ENCODE results near the gene ZNF521.
A peak's percentile ranks its signal among the peaks of the same experiment; 100 is the strongest.

ZNF521 gene

DNA sequence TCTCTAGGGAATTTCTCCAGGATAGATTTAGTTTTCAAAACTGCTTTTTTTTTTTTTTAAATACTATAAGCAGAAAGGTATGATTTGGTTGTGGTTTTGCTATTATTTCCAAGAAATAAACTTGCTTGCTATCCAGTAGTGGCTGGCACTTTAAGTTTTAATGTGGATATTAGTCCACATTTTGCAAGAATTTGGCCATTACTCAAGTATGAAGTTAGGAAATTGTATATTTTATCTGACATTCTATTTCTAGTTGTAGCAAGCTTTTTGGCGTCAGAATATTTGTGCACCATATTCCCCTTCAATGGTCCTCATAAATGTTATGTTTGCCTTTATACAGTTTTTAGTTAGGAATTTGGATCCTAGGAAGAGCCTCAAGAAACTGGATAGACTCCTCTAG, 226.3 kb downstream of the ZNF521 start:
- DNase-seq (ENCODE audit: low spot score), result no peak

DNA sequence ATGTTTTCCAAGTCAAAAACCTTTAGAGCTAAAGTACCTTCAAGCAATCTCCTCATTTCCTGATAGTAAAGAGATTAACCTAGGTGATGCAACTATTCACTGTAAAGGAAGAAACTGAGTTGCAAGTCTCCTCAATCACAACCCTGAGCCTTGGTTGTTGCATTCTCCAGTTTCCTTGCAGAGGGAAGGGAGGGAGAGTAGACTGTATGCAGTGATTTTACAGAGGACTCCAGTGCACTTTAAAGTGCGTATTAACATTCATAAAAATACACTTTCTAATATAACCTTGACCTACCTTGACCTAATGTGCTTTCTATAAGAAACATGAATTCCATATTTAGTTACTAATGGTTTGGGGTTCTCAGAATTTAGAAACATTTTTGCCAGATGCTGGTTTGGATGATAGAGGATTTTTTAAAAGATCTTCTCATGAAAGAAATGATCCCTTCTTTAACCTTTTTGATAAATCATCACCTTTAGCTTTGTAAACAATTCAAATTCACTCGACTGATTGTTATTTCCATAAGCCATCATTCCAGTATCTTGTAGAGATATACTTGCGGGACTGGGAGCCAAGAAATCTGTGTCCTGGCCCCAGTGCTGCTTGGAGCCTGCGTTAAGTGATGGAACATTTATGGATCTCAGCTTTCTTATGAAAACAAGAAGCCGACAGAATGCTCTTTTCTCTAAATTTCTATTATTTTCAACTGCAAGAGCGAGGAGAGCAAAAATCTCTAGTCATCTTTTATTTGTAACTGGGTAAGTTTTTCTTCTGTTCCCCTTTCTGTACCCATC, 228.3 kb downstream of the ZNF521 start:
- no peak for DNase-seq (ENCODE audit: low spot score)

DNA sequence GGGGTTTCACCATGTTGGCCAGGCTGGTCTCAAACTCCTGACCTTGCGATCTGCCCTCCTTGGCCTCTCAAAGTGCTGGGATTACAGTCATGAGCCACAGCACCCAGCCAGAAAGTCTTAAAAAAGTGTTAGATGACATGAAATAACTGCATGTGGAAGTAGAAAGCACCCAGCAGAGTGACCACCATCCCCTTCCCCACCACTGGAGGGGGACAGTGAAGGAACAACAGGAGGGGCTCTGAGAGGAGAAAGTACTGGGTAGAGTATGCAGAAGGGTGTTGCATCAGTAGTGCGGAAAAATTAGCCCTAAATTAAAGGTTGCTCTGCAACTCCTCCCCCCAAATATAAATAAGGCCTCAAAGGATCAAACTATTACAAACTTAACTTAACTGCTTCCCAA, 230.5 kb downstream of the ZNF521 start:
- DNase-seq (ENCODE audit: low spot score), result no peak

DNA sequence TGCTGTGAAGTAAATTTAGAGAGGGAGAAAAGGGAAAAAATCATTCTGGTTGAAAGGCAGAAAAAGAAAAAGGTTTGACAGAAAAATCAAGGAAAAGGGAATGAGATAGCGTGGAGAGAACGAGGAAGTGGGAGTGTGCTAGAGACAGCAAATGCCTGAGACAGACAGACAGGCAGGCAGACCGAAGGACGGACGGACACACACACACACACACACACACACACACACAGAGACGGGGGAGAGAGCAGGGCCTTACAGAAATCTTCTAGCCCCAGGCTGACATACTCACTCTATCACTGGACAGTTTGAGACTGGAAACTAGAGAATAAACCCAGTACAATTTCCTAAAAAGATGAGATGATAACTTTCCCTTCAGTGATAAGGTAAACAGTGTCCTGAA, 238.4 kb downstream of the ZNF521 start:
- no peak for DNase-seq (ENCODE audit: low spot score)

DNA sequence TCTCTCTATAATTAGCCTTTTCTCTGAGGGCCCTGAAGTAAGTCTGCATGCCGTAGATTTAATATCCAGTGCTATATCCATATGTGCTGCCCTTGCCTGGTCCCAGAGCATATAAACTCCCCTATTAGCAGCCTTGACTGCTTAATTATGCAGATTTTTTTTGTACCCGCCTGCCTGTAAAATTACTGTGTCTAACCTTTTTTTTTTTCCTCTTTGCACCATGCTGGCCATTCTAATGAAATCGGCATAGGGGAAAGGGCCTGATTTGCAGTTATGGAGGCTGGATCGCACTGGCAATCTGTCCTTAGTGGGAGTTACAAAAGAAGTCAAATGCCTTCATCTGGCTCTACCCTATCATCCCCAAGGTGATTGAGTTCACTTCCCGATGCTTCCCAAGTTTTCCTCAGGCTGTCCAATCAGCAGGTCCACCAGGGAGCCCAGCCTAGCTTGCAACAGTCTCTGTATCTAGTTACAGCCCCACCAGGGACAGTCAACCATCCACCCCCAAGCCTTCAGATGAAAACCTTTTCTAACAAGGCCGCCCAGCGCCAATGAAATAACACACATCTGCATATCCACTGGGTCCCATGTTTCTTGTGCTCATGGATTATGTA, 239.0 kb downstream of the ZNF521 start:
- DNase-seq (ENCODE audit: low spot score), result no peak

DNA sequence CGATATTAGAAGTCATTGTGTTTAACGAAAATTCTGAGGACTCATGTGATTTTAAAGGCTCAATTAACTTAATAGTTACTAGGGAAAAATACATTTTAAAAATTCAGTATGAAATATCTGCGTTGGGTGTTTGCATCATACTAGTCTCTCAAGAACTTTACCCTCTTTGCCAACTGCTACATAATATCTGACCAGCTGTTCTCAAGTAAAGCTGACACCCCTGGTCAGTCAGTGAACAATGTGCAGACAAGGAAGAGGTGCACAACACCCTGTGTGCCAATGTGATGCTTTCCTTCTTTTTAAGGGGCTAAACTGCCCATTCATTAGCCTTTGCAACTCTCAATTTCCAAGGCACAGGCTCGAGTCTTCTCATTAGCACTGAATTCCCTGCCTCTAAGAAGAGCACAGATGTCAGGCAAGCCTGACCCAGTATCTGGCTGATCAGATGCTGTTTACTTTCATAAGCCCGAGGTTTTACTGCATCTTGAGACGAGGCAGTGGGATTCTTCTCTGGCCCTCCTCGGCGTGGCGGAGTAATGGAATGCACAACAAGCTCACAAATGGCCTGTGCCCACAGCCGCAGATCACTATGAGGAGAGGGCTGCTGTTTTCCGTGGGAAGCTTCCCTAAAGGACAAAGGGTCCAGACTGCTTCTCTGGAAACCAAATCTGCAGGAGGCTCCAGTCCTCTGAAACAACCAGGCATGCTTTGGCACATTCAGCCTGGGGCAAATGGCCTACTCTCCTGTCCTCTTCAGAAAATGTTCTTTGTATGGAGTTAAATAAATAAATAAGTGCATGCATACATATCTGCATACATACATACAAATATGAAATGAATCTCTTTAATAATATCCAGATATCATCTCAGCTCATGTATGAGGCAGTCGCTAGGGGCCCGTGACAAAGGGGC, 240.3 kb downstream of the ZNF521 start:
- DNase-seq (ENCODE audit: low spot score), result no peak

DNA sequence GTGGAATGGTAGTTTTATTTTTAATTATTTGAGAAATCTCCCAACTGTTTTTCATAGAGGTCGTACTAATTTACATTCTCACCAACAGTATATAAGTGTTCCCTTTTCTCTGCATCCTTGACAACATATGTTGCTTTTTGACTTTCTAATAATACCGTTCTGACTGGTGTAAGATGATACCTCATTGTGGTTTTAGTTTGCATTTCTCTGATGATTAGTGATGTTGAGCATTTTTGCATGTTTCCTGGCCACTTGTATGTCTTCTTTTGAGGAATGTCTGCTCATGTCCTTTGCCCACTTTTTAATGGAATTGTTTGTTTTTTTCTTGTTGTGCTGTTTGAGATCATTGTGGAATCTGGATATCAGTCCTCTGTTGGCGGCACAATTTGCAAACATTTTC, 242.5 kb downstream of the ZNF521 start:
- no peak for DNase-seq (ENCODE audit: low spot score)

DNA sequence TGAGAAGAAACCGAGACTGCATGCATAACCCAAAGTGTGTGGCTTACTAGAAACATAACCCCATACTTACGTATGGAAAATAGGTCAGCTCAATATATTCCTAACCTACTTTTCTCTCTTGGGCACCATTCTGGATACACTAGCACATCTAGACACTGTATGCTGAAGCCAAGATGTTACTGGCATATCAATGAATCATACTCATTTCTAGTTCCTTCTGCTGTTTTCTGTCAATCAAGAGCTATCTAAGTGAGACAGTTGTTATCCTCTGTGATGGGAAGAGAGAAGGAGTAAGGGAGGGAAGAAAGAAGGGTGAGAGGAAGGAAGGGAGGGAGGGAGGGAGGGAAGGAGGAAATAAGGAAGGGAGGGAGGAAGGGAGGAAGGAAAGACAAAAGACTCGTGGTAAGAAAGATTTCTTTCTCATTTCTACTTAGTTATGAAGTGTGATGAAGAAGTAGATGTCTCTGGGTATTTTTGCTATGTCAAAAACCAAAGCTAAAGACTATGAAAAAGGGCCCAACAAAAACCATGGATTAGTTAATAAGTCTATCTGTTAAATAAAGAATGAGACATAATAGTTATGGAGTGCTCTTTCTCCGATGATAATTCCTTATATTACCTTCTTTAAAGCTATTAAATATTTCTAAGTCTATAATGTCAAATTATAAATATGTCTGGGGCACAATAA, 248.4 kb downstream of the ZNF521 start:
- no peak for DNase-seq (ENCODE audit: low spot score)

DNA sequence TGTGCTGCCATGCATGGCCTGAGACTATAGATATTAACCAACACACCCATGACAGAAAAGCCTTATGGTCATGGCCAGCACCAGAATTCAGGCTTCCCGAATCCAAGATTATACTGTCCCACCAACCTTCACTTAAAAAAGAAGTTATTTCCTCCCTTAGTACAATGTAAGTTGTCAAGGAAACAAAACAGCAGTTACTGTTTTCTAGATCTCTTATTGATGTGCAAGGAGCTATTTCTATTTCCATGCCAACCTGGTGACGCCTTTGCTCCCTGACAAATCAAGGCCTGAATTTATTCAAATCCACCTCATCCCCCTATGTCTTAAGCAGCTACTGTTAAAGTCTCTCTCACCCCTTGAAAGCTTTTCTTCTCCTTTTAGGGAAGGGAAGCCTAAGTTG, 249.3 kb downstream of the ZNF521 start:
- DNase-seq (ENCODE audit: low spot score), result no peak

DNA sequence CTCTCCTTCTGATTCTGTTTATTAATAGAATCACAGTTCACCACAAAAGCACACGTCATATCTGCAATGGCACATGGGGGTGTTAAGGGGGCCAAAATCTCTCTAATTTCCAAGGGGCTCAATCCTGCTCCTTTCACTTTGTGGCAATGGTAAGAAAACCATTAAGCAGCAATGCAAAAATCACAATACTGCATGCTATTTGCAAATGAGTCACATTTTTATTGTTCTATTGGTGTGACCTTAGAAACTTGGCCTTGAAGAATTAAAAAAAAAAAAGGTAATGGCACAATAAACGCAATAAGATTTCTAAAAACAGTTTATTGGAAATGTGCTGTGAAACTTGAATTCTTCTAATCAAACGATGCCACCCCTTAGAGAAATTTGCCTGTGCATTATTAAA, 251.5 kb downstream of the ZNF521 start:
- no peak for DNase-seq (ENCODE audit: low spot score)

DNA sequence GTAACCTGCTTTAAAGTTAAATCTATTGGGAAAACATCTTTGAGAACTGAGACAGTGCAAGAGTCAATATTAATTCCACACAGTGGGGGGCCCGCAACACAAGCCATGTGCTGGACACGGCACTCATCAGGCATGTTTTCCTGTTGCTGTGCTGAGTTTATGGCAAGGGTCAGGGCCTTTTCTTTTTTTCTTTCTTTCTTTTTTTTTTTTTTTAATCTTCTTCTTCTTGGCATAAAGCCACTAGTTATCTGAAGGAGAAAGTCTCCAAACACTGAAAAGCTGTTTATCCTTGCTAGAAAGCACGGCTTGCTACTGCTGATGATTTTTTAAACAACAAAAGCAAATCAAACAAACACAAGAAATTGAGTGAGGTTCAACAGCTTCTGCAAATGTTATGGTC, 252.1 kb downstream of the ZNF521 start:
- DNase-seq (ENCODE audit: low spot score), result no peak

DNA sequence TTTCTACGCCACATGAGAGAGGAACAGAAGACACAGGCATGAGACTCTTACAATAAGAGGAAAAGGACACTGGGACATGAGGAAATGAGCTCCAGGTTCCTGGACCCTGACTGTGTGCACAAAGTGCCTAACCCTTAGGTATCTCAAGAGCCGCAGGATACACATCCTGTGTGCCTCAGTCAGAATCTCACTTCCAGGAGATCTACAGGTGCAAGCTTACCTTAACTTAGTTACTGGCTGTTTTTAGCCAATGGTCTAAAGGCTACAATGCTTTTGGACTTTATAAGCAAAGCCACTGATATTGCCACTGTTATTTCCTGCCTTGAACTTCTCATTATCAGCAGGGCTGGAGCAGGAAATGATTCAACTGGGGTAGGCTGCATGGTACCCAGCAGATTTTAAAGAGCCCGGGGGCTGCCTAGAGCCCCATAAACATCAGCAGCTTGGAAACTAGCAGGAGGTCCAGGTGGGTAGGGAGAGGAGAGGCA, 254.4 kb downstream of the ZNF521 start:
- no peak for DNase-seq (ENCODE audit: low spot score)

DNA sequence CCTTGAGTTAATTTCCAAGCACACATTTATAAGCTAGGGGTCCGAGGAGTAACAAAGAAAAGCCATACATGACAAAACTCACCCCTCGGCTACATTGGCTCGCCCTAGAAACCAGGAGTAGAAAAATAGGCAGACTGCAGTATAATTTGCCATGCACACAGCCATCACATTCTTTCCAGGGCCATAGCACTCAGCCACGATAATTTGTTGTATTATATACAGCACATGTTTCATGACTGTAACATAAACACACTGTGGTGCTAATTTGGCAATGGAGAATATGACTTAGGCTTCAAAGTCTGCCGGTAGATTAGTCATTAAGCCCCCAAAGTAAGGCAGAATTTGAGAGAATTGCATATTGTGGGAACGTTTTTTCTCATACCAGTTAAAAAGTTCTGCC, 254.9 kb downstream of the ZNF521 start:
- no peak for DNase-seq (ENCODE audit: low spot score)

DNA sequence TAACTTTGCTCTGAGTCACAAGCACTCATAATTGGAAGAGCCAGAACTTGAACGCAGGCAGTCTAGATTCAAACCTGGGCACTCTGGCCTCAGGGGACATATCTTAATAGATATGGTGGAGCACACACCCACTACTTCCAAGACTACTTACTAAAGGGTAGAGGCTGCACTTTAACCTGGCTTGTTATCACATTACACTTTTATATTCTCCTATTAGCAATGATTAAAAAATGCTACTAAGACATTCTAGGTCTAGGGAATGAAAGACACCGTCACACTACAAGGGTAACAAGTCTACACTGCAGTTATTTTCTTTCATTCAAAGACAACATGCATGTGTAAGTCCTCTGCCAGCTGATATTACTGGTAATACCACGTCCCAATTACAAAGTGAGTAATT, 258.8 kb downstream of the ZNF521 start:
- no peak for DNase-seq (ENCODE audit: low spot score)

DNA sequence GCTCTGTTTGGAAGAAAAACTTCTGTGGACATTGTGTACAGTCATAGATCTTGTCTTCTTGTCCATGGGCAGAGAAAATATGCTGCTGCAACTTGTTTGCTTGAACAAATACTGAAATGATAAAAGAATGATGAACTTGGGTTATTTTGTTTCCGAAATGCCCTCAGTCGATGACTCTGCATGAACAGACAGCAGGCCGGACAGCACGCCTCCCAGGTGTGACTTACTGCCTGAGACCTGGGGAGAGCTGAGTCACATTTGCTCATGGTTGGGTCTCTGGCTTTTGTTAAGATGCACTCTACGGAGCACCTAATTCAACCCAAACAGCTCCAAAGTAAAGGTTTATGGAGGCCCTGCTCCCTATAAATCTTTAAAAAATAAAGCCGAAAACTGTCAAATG, 262.5 kb downstream of the ZNF521 start:
- no peak for DNase-seq (ENCODE audit: low spot score)

DNA sequence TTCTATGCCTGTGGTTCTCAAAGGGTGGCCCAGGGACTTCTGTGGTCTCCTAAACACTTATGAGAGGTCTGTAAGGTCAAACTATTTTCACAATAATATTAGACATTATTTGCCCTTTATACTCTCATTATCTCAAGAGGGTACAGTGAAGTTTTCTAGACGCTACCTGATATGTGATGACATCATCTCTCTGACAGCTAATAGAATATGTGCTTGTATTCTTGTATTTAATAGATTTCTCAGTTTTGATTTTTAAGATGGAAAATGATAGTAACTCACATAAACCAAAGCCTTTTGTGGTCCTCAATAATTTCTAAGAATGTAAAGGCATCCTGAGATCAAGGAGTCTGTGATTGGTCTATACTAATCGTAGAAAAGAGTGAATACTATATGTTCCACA, 265.1 kb downstream of the ZNF521 start:
- DNase-seq (ENCODE audit: low spot score), result no peak

DNA sequence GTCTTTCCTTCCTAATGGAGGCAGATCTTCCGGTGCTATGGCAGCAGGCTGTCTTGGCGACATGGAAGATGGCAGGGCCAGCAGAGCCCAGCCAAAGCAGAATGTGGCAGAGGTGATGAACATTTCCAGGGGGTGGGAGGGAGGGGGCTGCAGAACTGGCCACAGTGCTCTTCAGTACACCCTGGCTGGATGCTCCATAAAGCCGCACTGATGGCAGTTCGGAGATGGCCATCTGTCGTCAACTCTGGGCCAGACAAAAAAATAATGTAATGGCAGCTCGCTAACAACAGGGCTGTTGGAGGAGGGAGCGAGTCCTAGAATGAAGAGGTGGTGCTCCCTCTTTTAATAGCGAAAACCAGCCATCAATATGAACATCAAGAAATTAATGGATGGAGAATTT, 271.0 kb downstream of the ZNF521 start:
- no peak for DNase-seq (ENCODE audit: low spot score)

DNA sequence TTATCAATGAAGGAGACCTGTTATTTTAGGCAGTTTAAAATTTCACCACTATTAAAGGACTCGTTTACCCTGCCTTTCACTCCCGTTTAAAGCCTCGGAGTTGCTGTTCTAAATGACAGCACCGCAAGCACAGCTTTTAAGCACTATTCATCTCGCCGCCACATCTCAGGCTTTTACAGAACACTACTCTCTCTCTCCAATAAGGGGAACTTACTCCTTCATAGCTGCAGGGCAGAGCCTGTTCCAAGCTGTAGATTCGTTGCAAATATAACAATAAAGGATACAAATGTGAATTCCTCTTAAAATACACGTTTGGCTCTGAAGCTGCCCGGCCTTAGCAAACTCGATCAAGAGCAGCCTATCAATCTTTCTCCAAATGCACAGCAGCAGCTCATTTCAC, 271.8 kb downstream of the ZNF521 start:
- DNase-seq (ENCODE audit: low spot score), result no peak

DNA sequence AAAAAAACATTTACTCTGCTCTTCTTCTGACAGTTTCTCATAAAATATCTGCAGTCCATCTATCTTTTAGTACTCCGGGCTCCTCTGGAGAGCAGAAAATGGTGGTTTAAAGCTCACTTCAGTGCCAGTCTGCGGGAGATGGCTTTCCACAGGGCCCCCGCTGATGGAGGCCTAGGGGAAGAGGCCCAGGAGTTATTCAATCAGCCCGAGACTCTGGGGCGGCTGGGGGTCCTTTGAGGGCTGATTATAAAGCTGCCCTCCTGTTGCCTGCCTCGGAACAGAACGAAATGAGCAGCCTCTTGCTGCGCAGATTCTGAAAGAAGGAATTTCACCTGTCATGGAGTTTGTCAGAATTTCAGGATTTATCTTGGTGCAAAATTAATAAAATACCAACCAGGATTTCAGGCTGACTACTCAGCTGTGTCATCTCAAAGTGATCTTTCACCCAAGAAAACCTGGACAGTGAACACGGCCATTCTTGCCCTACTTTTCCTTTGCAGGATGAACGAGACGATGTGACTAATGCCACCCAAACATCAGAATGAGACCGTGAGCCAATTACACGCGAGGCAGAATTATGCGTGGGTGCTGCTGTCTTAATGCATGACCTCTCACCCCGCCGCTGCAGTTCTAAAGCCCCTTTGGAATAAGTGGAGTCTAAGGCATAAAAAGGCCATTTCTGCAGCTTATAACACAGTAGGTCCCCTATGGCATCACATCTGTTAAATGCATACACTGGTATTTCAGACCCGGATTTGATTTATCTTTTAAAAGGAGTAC, 273.8 kb downstream of the ZNF521 start:
- no peak for DNase-seq (ENCODE audit: low spot score)

DNA sequence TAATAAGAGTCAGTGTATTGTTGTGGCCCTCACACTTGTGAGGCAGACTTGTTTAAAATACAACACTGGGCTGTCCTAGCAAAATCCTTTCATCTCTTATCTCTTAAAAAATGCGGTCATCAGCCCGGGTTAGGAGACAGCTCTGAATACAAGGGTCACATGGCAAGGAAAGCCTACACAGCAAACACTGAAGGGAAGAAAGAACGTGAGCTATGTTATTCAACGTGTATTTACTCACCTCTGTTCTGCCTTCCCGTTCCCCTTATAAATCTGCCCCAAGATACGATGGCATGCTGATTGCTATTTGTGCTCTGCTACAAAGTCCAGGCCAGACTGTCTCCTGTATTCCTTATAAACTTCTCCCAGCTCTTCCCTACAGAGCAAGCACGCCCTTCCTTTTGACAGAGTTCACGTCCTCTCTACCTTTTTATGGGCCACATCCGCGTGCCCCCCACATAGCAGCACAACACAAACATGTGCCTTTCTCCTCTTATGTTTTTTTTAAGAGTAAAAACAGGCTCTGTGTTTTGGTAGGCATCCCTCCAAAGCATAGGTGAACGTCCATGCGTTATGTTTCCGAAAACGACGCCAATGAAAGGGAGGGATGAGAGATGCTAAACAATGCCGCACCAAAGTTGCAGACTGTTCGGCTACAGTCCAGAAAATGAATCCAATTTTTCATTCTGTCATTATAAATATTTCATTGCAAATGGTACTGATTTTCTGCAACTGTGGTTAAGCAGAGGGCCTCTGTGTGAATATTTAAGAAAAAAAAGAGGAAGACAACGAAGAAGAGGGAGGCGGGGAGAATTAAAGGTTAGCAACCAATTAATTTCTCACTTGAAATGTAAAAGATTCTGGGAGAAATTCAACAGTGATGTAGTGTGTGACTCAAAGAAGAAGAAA, 274.7 kb downstream of the ZNF521 start:
- DNase-seq (ENCODE audit: low spot score), result peak; percentile 26
